CD4-positive, alpha-beta T cell treated with Interleukin-6 at 100 ng/mL for 8 hours (primary cell): Measurements from ENCODE around the gene RHEBL1.
A peak's percentile ranks its signal among the peaks of the same experiment; 100 is the strongest.

Experiments used
- DNase-seq: peaks from one replicate; pipeline ENCODE4 v3.0.0-alpha.2; 2020; ENCODE audit warnings: mixed read lengths, low spot score

RHEBL1 gene

GRCh38 chr12:49054524-49054923 lies 15.3 kb downstream of the RHEBL1 start:
- no peak for DNase-seq

- DNase-seq, result no peak
Measured at GRCh38 chr12:49054096-49054495, 15.7 kb downstream of the RHEBL1 start.

DNA sequence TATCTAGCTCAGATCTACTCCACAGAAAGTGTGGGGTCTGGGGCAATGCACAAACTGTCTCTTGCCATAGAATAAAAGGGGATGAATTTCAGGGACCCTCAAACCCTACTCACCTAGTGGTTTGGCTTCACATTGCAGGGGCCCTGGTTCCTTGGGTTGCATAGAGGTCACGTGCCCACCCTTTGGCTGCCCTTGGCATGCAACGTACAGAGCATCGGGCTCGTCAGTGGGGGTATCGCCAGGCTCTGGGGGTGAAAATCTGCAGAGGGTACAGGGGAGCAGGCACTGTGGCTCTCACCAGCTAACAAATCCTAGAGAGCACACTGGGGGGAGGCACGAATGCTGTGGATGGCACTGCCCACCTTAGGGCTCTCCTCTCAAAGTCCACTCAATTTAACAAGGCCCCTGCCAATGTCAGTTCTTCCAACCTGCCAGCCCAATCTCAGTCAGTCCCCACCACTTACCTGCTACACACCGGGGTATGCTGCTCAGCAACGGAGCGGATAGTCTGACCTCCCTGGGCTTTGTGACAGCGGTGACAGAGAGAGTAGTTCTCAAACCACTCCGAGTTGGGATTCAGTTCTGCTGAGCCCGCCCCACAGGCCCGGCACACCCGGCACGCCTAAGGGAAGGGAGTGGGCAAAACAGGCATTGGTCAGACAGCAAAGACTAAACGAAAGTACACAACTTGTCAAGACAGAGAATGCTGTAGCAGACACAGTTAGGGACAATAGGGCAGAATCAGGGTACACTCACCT lies 17.1 kb downstream of the RHEBL1 start:
- DNase-seq, result no peak

GRCh38 chr12:49051777-49052438 lies 17.9 kb downstream of the RHEBL1 start:
- DNase-seq, result no peak

DNA sequence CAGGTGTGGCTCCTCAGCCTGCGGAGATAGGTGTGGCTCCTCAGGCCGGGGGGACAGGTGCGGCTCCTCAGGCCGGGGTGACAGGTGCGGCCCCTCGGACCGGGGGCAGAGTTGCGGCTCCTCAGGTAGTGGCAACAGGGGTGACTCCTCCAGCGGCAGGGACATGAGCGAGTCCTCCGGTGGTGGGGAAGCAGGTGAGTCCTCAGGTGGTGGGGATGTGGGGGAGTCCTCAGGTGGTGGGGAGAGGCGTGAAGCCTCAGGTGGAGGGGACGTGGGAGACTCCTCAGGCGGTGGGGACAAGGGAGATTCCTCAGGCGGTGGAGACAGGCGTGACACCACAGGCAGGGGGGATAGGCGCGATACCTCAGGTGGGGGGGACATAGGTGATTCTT lies 18.4 kb downstream of the RHEBL1 start:
- DNase-seq, result no peak

DNA sequence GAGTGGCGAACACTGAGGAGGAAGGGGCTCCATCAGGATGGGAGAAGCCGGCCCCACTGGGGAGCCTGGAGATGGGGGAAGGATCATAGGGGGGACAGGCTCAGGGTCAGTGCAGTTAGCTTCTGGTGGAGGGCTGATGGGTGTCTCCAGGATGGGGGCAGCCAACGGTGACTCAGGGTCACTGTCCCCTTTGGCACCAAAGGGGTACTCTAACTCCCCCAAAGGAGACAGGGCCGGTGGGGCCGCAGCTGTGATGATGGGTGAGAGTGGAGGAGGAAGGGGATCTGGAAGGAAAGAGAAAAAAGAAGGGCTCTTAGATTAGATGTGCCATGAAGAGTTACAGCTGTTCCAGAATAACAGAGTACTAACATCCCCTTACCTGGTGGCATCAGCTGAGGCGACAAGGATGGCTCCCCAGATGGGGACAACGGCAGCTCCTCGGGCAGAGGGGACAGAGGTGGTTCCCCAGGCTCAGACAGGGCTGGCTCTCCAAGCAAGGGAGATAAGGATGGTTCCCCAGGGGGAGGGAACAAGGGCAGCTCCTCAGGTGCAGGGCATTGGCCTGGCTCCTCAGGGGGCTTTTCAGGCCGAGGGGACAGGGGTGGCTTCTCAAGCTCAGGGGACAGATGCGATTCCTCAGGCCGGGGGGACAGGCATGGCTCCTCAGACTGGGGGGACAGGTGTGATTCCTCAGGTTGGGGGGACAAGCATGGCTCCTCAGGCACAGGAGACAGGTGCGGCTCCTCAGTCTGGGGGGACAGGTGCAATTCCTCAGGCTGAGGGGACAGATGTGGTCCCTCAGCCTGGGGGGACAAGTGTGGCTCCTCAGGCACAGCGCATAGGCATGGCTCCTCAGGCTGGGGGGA lies 19.0 kb downstream of the RHEBL1 start:
- no peak for DNase-seq

GRCh38 chr12:49049566-49050224 lies 20.1 kb downstream of the RHEBL1 start:
- no peak for DNase-seq

GRCh38 chr12:49048953-49049352 lies 20.8 kb downstream of the RHEBL1 start:
- no peak for DNase-seq

DNA sequence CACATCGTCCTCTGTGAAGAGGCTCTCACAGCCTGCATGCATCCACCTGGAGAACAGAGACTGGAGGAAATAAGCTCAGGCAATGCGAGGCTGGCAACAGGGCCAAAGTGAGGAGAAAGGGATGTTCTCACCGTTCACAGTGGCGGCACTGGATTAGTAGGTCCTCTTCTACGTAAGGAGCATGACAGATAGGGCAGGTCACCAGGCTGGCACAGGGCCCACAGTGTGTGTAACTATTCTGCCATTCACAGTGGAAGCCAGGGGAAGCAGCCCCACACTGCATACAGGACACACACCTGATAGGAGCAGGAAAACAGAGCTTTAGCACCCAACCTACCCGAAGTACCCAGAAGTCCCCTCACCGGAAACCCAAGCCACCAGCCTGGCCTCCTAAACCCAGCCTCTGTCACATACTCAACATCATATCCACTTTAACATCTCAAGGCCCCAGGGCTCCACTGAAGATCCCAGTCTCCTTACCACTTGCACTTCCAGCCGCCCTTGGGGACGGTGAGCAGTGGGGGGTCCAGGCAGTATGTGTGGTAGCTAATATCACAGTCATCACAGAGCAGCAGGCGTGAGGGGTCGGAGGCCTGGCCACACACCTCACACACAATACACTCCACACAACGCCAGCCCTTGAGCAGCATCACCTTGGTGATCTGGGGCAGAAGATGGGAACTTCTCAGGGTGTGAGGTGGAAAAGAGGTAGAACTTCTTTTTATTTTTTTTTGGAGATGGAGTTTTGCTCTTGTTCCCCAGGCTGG lies 23.5 kb downstream of the RHEBL1 start:
- no peak for DNase-seq

- DNase-seq, result no peak
Measured at GRCh38 chr12:49044660-49045059, 25.1 kb downstream of the RHEBL1 start.

GRCh38 chr12:49043856-49044258 lies 25.9 kb downstream of the RHEBL1 start:
- peak; percentile 67 for DNase-seq

DNA sequence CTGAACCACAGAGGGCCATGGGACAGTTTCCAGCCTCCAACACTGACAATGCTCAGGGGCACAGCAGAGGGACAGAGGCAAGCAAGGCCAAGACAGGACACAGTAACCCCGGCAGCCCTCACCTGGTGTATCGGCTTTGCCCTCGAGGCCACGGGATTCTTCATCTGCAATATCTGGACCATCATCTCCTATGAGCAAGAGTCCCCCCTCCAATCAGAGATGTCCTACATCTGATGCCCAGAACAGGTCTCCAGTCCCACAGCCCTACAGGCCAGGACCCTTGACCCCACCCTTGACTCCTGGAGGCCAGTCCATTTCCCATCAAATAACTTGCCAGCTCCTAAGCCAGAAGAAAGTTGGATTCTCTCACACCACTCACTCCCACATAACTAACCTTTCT lies 26.5 kb downstream of the RHEBL1 start:
- no peak for DNase-seq

- DNase-seq, result no peak
Measured at GRCh38 chr12:49041881-49042484, 27.8 kb downstream of the RHEBL1 start.

GRCh38 chr12:49041036-49041880 lies 28.5 kb downstream of the RHEBL1 start:
- no peak for DNase-seq

DNA sequence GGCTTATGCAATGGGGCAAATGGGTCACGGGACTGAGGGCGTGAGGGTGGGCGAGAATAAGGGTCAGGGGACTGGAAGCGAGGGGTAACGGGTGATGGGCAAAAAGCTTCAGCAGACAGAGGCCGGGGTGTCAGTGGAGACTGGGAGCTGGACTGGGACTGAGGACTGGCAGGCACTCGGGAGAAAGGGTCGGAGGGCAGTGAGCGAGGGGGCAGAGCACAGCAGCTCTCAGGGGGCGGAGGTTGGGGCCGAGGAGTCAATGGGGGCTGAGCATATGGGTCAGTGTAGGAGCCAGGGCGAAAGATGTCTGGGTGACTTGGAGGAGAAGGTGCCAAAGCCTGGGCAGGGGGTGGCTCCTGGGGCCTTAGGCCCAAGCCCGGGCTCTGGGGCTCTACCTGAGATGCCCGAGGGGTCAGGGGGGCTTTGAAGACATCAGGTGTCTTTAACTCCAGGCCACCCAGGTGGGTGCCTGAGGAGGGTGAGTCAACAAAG lies 29.4 kb downstream of the RHEBL1 start:
- no peak for DNase-seq

DNA sequence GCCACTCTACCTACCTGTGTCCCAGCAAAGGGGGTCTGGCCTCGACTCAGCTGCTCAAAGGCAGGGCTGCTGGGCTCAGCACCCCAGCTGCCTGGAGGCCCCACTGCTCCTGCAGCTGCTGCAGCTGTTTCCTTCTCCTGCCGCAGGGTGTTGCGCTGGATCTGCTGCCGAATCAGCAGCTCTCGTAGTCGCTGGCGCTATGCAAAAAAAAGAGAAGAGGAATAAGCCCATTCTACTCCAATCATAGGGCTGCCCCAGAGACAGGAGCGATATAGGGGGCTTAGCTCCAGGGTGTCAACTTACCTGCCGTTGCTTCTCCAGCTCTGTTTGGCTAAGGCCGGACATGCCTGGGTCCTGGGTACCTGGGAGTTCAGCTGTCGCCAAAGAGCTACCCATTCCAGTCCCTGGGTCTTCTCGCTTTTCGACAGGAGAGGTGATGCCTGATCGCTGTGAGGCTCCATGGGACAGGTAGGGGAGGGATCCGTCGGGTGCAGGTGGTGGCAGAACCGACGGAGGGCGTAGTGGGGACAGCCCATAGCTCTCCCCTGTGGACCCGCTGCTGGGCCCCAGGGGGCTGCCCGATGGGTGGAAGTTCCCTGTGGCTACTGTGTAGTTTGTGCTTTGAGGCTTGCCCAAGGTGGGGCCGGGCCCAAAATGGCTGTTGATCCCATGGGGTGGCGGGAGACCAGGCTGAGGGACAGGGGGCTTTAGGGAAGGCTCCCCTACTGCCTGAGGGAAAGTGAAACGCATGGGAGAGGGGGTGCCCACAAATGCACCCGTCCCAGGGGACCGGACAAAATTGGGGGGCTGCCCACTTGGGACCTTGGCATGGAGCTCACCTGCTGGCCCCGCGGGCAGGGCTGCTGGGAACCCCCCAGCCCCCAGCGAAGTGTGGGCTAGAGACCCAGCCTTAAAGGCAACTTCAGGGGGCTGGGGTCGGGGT lies 30.1 kb downstream of the RHEBL1 start:
- no peak for DNase-seq

GRCh38 chr12:49038291-49038955 lies 31.4 kb downstream of the RHEBL1 start:
- DNase-seq, result no peak

- no peak for DNase-seq
Measured at GRCh38 chr12:49037947-49038237, 31.9 kb downstream of the RHEBL1 start.
